Activated T-helper 9 cell treated with anti-CD3 and anti-CD28 coated beads, Interleukin-2, amount 50 U/mL, for 16 hours (primary cell): ENCODE measurements around the gene FUT4.
"Not testable (repeated sequence)": the region's sequence is repeated elsewhere in the genome, so short reads cannot be mapped to it uniquely, and the experiment has no call there.

Source experiments
- DNase-seq: peaks from one replicate; pipeline ENCODE4 v3.0.0-alpha.2; 2020; ENCODE audit warnings: low read depth

FUT4 gene

DNA sequence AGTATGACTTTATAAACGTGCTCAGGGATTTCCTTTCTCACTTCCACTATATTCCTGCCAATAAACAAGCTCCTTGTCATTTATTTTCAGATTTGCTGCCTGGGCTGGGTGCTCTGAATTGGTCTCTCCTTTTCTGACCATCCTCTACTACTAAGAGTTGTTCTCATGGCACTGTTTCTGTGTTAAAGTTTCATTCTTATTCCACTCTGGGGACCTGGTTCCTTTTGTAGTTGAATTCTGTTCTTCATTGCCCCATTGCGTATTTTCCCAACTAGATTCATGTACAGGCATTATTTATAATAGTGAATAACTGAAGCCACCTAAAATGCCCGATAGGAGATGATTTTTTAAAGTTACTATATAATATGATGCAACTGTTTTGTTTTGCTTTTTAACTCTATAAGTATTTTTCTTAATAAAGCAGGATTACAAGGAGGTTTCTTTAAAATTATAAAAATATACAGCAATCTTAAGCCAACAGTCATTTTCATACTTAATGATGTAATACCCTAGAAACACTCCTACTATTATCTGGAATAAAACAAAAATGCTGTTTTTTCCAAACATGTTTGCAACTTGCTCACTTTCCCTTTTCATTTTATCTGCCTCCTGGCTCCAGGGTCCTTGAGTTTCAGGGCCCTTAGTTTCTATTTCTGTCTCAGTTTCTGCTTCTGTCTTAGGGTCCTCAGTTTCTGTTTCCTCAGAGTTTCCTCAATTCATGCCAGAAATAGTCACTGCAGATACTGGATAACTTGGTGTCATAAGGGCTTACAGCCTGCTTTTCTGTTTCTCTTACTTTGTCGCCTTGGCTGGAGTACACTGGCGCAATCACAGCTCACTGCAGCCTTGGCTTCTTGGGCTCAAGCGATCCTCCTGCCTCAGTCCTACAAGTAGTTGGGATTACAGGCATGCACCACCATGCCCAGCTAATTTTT, 9.8 kb upstream of the FUT4 start:
- no peak for DNase-seq

DNA sequence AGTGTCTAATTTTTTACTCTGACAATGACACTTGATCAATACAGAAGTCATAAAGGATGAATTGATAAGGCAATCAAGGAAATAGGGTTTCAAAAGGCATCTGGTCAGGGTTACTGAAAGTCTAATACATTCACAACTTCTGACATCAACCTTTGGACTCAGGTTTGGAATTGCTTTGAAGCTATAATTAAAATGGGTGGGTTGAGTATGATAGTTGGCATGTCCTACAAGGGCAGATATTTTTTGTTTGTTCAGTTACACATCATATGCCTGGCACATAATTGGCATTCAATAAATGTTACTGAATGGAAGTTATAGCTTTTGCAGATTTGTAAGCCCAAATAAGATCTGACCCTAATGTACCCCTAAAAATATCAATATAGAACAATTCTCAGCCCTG, 7.3 kb upstream of the FUT4 start:
- DNase-seq: no peak

DNA sequence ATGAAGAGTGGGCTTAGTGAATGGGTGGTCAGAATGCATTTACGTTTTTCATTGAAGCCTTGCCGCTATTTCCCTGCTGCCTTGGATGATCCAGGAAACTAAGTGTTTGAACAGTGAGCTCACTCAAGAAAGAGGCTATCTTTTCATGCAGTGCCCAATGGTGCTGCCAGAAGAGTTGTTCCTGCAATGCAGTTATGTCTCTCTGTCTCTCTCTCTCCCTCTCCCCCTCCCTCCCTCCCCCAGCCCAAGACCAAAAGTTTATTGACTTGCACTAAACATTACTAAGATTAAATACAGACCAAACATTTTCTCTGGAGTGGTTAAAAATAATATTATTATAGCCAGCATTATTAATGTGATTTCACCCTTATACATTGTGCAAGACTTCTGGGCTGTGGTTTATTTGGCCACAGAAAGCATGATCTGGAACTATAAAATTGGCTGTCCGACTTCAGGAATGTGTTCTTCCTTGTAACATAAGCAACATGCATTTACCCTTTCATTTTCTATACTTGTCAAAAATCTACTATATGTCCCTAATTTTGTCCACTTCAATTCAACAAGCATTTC, 6.6 kb upstream of the FUT4 start:
- no peak for DNase-seq

DNA sequence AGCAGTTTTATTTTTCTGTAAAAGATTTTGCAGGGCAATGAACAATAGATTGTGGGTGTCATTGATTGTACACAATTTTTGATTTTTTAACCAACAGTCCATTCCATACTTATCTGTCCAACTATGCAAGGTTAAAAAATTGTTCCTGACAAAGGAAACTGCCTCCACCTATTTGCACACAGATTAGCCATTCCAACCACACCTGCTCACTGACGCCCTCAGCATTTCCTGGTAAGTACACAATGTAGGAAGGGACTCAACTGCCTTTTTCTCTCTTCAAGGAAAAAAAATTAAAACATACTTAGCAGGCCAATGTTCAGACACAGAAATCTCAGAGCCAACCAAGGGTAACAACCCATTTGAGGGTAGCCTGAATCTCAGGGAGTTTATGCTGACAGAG, 4.3 kb upstream of the FUT4 start:
- no peak for DNase-seq

DNA sequence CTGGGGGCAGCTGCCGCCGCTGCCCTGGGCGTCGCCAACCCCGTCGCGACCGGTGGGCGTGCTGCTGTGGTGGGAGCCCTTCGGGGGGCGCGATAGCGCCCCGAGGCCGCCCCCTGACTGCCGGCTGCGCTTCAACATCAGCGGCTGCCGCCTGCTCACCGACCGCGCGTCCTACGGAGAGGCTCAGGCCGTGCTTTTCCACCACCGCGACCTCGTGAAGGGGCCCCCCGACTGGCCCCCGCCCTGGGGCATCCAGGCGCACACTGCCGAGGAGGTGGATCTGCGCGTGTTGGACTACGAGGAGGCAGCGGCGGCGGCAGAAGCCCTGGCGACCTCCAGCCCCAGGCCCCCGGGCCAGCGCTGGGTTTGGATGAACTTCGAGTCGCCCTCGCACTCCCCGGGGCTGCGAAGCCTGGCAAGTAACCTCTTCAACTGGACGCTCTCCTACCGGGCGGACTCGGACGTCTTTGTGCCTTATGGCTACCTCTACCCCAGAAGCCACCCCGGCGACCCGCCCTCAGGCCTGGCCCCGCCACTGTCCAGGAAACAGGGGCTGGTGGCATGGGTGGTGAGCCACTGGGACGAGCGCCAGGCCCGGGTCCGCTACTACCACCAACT, 1.0 kb downstream of the FUT4 start:
- DNase-seq: no peak

DNA sequence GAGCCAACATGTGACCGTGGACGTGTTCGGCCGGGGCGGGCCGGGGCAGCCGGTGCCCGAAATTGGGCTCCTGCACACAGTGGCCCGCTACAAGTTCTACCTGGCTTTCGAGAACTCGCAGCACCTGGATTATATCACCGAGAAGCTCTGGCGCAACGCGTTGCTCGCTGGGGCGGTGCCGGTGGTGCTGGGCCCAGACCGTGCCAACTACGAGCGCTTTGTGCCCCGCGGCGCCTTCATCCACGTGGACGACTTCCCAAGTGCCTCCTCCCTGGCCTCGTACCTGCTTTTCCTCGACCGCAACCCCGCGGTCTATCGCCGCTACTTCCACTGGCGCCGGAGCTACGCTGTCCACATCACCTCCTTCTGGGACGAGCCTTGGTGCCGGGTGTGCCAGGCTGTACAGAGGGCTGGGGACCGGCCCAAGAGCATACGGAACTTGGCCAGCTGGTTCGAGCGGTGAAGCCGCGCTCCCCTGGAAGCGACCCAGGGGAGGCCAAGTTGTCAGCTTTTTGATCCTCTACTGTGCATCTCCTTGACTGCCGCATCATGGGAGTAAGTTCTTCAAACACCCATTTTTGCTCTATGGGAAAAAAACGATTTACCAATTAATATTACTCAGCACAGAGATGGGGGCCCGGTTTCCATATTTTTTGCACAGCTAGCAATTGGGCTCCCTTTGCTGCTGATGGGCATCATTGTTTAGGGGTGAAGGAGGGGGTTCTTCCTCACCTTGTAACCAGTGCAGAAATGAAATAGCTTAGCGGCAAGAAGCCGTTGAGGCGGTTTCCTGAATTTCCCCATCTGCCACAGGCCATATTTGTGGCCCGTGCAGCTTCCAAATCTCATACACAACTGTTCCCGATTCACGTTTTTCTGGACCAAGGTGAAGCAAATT, 1.8 kb downstream of the FUT4 start:
- no peak for DNase-seq

DNA sequence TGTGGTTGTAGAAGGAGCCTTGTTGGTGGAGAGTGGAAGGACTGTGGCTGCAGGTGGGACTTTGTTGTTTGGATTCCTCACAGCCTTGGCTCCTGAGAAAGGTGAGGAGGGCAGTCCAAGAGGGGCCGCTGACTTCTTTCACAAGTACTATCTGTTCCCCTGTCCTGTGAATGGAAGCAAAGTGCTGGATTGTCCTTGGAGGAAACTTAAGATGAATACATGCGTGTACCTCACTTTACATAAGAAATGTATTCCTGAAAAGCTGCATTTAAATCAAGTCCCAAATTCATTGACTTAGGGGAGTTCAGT, 2.4 kb downstream of the FUT4 start:
- DNase-seq: no peak

DNA sequence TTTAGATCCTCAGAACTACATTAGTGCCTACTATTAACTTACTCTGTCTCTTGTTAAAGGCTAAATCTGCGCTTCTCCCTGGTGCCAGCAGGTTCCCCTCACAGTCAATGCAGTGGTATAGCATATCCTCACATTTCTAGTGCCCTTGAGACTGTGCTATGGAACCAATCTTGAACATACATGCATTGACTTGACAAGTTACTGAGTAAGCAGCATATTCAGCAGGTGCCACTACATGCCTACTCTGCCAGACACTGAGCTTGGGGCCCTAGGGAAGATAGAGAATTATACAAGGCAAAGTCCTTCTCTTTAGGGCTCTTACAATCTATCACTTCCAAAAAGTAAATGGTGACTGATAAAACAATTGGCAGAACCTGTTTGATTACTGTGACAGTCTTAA, 3.2 kb downstream of the FUT4 start:
- no peak for DNase-seq

DNA sequence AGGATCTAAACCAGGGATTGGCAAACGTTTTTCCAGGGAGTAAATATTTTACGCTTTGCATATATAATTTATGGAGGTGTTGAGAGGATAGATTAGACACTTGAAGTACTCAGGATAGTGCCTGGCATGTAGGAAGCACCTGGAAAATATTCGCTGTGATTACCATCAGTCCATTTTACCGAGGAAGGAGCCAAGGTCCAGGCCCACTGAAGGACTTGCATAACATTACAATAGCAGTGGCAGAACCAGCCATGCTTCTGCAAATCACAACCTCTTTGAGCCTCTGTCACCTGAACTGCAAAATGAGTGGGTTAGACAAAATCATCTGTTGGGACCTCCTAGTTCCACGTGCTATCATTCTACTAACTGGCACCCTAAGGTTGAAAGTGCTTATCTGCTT, 5.4 kb downstream of the FUT4 start:
- DNase-seq: no peak

DNA sequence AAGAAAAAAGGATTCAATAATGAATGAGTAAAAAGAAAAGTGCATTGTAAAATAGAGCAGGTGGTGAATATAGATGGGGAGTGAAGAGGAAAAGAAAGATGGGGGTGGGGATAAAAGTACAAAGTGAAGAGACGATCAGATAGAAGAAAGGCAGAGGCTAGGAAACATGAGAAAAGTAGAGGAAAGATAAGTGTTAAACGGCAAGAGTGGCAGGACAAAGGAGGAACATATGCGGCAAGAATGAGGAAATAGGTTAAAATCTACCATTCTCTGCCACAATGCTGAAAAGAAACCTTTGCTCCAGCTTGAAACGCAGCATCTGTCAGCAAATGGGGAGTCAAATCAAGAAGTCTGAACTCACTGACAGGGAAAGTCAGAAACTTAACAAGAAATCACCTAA, 6.8 kb downstream of the FUT4 start:
- no peak for DNase-seq

DNA sequence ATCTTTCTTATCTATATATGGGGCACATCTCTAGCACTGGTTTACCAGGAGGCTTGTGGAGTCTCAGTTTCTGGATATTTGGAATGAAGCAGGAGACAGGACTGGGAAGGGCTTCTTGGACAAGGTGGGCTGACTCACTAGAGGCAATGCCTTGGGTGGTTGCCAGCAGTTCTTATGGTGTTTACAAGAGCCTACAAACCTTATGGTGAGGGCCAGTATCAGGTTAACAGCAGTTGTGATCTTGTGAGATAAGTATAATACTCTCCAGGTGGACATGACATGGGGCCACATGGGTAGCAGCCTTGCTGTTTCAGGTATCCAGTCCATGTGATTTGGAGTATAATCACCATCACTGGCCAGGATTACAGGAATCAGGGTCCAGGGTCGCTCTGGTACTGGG, 10.2 kb downstream of the FUT4 start:
- DNase-seq: no peak

DNA sequence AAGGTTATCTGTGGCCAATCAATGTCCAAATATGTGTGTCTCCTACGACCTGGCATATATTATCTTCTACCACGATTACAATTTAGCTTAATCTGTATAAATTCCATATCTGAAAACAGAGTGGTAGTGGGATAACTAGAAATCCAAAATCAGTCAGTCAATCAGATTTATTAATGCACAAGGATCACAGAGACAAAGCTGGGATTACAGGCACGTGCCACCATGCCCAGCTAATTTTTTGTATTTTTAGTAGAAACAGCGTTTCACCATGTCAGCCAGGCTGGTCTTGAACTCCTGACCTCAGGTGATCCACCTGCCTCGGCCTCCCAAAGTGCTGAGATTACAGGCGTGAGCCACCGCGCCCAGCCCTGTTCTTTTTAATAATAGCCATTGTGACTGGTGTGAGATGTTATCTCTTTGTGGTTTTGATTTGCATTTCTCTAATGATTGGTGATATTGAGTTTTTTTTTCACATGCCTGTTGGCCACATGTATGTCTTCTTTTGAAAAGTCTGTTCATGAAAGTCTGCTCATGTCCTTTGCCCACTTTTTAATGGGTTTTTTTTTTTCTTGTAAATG, 12.1 kb downstream of the FUT4 start:
- DNase-seq: not testable (repeated sequence)

DNA sequence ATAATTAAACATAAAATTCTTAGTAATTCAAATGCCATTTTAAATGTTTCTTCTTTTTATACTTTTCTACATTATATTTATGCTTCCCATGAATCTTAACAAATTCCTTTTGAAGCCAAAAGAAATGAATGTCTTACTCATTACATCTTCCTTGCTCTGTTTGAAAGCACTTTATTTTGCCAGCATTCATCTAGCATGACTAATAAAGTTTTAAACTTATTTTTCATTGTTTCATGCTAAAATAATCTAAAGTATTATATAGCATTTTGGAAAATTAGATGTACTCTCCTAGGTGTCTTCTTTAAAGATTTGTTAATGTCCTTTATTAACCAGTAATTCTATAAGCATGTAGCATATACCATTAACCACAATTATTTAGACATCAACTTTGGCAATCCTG, 13.7 kb downstream of the FUT4 start:
- DNase-seq: no peak

DNA sequence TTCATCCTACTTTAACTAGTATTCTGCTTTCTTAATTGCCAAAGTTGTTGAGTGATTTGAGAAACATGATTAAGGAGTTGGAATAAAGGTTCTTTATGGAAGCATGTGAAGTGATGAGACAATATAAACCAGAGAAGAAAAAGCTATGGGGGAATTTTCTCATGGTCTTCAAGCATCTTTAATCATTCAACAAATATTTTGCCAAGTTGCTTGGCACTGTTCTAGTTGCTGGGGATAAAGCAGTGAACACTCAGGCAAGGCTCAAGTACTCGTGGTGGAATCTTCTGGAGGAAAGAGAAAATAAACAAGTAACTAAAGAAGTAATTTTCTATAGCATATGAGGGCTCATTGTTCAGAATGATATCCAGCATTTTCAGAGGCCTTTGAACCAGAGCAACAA, 14.3 kb downstream of the FUT4 start:
- no peak for DNase-seq

DNA sequence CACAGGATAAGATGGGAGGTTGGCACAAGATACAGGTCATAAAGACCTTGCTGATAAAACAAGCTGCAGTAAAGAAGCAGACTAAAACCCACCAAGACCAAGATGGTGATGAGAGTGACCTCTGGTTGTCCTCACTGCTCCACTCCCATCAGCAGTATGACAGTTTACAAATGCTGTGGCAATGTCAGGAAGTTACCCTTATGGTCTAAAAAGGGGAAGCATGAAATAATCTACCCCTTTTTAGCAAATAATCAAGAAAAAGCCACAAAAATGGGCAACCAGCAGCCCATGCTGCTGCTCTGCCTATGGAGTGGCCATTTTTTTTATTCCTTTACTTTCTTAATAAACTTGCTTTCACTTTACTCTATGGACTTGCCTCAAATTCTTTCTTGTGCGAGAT, 14.7 kb downstream of the FUT4 start:
- no peak for DNase-seq

DNA sequence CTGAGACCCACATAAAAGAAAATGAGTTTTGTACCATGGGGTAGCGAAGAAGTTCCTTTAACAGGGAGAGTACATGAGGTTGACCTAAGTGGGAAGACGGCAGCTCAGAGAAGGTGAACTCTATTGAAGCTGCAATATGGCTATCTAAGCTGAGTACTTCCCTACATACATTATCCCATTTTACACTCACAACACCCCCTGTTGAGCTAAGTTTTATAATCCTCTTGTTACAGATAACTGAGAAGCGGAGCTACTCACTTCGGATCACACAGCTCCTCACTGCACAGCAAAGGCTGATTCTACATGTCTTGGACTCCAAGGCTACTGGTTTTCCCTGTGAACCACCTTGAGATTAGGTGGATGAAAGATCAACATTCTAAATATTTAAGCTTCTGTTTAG, 15.2 kb downstream of the FUT4 start:
- no peak for DNase-seq

DNA sequence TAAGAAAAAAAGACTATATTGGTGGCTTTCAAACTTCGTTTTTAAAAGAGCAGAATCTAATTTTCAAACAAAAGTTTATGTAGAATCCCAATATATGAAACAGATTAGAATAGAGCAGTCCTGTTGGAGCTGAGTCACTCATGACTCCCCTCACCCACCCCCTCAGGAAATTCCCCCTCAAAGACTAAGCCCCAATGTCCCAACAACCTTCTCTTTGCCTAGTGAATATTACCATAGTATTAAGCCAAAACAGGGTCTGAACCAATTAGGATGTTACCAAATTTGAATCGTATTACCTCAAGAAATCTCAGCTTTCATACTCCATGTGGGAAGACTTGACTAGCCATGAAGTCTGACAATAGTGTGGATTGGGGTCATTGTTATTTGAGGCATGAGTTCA, 15.6 kb downstream of the FUT4 start:
- DNase-seq: no peak

DNA sequence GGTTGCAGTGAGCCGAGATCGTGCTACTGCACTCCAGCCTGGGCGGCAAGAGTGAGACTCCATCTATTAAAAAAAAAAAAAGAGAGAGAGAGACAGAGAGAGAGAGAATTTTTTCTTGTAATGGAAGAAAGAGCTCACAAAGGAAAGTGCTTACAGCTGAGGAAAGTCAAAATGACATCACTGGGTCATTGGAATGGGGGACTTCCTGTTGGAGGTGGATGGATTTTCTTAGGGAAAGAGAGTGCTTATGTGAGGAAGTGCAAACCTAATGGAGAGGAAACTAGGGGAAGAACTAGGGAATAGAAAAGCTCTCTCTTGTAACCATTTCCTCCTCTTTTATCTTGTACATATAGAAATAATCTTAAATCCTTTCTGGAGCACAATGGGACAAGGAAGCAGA, 17.1 kb downstream of the FUT4 start:
- no peak for DNase-seq

DNA sequence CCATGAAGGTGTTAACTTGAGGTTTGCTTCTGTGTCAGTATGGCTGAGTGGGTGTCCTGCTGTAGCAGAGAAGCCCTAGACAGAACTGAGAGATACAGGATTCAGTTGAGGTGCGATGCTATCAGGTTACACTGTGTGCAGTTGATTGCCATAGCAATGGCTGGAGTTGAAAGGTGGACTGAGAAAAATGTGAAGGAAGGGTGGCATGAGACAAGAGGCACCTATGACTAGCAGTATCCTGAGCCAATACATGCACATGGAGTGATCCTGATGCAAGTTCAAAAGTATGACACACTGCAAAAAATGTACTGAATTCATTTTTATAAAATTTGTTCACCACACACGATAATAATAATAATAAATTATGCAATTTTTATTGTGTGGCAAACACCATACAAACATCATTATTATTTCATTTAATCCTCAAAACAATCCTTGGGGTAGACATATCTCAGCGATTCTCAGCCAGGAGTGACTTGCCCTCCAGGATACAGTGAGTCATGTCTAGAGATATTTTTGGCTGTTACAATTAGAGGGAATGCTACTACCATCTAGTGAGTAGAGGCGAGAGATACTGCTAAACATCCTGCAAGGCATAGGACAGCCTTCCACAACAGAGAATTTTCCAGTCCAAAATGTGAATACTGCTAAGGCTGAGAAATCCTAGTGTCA, 19.6 kb downstream of the FUT4 start:
- DNase-seq: no peak

DNA sequence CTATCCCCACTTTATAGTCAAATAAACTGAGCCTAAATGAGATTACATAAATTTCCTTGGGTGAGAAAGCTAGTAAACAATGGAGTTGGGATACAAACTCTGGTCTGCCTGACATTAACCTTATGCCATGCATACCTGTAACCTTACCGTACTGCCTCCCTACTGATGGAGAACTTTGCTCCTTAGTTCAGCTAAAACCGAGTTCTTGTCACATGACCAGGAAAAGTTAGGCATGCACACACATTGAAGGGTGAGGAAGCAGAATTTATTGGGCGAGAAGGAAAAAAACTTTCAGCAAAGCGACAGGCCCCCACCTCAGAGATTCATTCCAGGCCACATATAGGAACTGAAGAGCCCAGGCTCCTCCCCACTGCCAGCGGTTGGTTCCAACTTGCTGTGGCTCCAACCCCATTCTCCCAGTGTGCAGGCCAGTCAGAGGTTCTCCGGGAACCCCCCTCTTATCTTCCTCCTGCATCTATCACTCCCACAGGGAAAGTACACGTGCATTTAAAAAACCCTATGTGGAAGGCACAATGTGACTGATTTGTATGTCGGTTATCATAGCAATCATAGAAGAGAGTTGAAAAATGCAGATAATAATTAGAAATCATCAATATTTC, 20.2 kb downstream of the FUT4 start:
- DNase-seq: no peak

DNA sequence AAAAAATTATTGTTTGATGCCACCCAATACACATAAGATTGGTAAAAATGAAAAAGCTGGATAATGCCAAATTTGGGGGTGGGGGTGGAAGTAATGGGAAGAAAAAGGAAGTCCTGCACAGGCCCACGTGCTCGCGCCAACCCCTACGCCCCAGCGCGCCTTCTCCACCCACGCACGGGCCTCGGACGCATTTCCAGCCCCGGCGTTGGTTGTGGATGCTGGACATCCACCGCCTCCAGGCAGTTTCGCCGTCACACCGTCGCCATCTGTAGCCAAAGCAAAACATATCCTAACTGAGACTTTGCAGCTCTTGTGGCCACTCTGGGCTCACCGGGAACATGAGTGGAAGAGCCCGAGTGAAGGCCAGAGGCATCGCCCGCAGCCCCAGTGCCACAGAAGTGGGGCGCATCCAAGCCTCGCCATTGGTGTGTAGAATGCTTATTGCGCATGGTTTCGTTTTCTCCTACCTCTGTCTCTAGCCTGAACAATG, 23.5 kb downstream of the FUT4 start, which contains the start of gene PIWIL4:
Gene PIWIL4 (plus strand): TSS at position 188 of the 490 bp plus-strand sequence. CDS start 151 bp downstream, at position 339.
- DNase-seq: no peak
